Lower leg skin (tissue), 4 donors: ENCODE data around the gene TENT4B. TPM values are rescaled to one million over a fixed set of nuclear protein-coding genes. Genes with fewer than 3 reads are reported as not detected.

Experiments used
- DNase-seq, 2 donors: peaks; one replicate each; pipeline ENCODE4 v3.0.0-alpha.2; 2019; ENCODE audit warnings: low spot score in 2 of 2
- H3K4me3 ChIP-seq: fragments of 200-600 bp; sonication (generic); 2 replicates; pipeline ENCODE4 v1.5.1; 2017; ENCODE audit warnings: mild to moderate bottlenecking, low read depth; ENCODE audit not compliant: poor library complexity, severe bottlenecking
- POLR2A ChIP-seq, 2 donors: fragments of 450-650 bp; IDR thresholded peaks; one replicate each; pipeline ENCODE4 v1.6.1; 2016 to 2017; ENCODE audit warnings: antibody characterized with exemption in 2 of 2, mild to moderate bottlenecking in 1 of 2, moderate library complexity in 1 of 2
- WGBS, 2 donors: methylation state at CpG; one replicate each; pipeline ENCODE4 v1.1.5; 2018; 5-methylcytosine and 5-hydroxymethylcytosine counted together
- intact Hi-C: fragments of 100-400 bp; cut with DNase I; formaldehyde crosslinking; loops from one replicate; pipeline ENCODE4 v1.15.0; 2023; ENCODE audit warnings: low total_unique reads
- total RNA-seq, 4 donors: library from RNA; depleted of rRNA; stranded (reverse); fragments of >200 nt; gene quantifications; one replicate each; pipeline ENCODE4 v1.1.0, GENCODE V29; 2016
- TF ChIP-seq, protein P1 (sequence below), 3 donors: fragments of 450-650 bp; IDR thresholded peaks; one replicate each; pipeline ENCODE4 v1.5.1; 2016; ENCODE audit warnings: antibody characterized with exemption in 3 of 3, mild to moderate bottlenecking in 3 of 3, moderate library complexity in 2 of 3

TENT4B gene
- total RNA-seq, 4 donors from 2014 or later, result 9.1 to 14.7 (median 12.6) TPM

- WGBS, 2 donors, result 93 to 97% methylated on average over 4 of the region's 4 CpGs
- H3K4me3 ChIP-seq, result no peak overlapping the region
- intact Hi-C loops, result no loop called here
- no peak for DNase-seq
- TF ChIP-seq POLR2A (IDR thresholded peaks at IDR 0.05), result no peak
- TF ChIP-seq, protein P1, sequence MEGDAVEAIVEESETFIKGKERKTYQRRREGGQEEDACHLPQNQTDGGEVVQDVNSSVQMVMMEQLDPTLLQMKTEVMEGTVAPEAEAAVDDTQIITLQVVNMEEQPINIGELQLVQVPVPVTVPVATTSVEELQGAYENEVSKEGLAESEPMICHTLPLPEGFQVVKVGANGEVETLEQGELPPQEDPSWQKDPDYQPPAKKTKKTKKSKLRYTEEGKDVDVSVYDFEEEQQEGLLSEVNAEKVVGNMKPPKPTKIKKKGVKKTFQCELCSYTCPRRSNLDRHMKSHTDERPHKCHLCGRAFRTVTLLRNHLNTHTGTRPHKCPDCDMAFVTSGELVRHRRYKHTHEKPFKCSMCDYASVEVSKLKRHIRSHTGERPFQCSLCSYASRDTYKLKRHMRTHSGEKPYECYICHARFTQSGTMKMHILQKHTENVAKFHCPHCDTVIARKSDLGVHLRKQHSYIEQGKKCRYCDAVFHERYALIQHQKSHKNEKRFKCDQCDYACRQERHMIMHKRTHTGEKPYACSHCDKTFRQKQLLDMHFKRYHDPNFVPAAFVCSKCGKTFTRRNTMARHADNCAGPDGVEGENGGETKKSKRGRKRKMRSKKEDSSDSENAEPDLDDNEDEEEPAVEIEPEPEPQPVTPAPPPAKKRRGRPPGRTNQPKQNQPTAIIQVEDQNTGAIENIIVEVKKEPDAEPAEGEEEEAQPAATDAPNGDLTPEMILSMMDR (IDR thresholded peaks at IDR 0.05), result no peak
Observed at GRCh38 chr16:50219402-50219975, 66.4 kb downstream of the TENT4B start.

DNA sequence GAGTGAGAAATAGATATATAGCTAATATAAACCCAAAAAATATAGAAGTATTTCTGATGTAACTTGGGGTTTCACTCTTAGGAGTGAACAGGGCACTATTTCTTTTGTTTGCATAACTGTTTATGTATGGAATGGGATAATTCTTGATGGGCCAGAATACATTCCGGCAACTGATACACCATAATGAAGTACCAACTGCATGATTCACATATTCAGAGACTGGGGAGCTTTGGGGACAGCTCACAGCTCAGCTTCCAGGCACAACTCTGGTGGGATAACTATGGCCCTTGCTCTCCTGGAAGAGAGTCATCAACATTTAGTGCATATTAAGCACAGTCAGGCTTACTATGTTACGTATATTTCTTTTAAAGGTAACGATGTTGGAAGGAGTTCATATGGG is 71.2 kb downstream of the TENT4B start:
- no peak for DNase-seq
- no peak overlapping the region for H3K4me3 ChIP-seq
- TF ChIP-seq, protein P1 (IDR thresholded peaks at IDR 0.05), result no peak
- no peak for TF ChIP-seq POLR2A (IDR thresholded peaks at IDR 0.05)
- intact Hi-C loops, result no loop called here
- 92 to 94% methylated on average over 3 of the region's 3 CpGs for WGBS, 2 donors

DNA sequence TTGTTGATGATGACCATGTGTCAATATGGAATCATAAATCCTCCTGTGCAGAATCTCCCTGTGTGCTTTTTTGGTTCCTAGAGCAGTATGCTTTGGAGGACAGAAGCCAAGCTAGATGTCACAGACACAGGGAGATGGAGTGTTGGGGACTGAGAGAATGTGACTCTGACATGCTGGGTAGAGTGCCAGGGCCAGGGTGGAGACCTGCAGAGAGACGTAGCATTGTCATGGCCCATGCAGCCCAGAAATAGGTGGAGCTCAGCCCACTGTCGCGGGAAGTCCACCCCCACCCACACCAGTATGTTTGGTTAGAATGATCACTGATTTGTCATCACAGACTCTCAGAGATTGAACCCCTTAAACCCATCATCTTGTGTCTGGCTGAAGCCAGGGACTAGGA is 74.0 kb downstream of the TENT4B start:
- intact Hi-C loops, result no loop called here
- 63 to 78% methylated on average over 3 of the region's 3 CpGs for WGBS, 2 donors
- no peak overlapping the region for H3K4me3 ChIP-seq
- DNase-seq, result no peak
- TF ChIP-seq POLR2A (IDR thresholded peaks at IDR 0.05), result no peak
- TF ChIP-seq, protein P1 (IDR thresholded peaks at IDR 0.05), result no peak

DNA sequence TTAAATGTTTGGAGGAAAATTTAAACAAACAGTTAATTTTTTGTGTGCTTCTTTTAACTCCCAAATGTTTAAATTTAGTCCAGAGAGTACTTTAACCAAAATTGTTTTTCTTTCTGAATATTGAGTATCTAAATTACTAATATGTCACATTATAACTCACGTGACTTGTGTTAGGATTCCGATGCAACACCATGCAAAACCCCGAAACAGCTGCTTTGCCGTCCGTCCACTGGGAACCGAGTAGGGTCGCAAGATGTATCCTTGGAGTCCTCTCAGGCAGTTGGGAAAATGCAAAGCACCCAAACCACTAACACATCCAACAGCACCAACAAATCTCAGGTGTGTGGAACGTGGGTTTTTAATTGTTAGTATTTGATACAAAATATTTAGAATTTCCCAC is 74.6 kb downstream of the TENT4B start:
- WGBS, 2 donors, result 83 to 85% methylated on average over 8 of the region's 8 CpGs
- intact Hi-C loops, result no loop called here
- TF ChIP-seq, protein P1 (IDR thresholded peaks at IDR 0.05), result no peak
- no peak for TF ChIP-seq POLR2A (IDR thresholded peaks at IDR 0.05)
- no peak for DNase-seq
- H3K4me3 ChIP-seq, result no peak overlapping the region

DNA sequence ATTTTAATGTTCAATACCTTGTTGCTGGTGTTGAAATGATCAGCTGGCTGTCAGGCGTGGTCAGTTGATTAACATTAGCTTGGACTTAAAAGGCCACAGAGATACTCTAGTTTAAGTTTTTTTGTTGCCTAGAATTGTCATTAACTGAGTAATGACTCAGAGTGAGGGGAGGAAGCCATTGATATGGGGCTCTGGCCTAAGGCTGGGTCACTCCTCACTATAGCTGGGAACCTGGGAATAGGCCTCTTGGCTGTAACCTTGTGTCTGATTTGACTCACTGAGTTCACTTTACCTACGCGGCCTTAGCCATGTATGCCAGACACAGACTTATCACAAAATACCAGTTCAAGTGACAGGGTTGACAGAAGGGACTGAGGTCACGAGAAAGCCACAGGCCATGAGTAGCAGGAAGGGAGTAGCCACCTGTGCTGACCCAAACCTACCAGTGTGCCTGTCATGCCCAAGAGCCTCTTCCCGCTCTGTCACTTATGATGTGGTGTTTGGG is 75.3 kb downstream of the TENT4B start:
- WGBS, 2 donors, result 90 to 97% methylated on average over 5 of the region's 5 CpGs
- TF ChIP-seq POLR2A (IDR thresholded peaks at IDR 0.05), result no peak
- intact Hi-C loops, result no loop called here
- DNase-seq, result no peak
- no peak overlapping the region for H3K4me3 ChIP-seq

GRCh38 chr16:50229149-50229726 is 76.1 kb downstream of the TENT4B start:
- intact Hi-C loops, result no loop called here
- H3K4me3 ChIP-seq, result no peak overlapping the region

More at GRCh38 chr16:50229149-50229726, 76.1 kb downstream of the TENT4B start:
- no peak for DNase-seq
- TF ChIP-seq, protein P1 (IDR thresholded peaks at IDR 0.05), result no peak
- TF ChIP-seq POLR2A (IDR thresholded peaks at IDR 0.05), result no peak
- 87 to 94% methylated on average over 10 of the region's 10 CpGs for WGBS, 2 donors
